K562 (cell line): ENCODE results near the gene KRT77. TPM values are rescaled to one million over a fixed set of nuclear protein-coding genes. Genes with fewer than 3 reads are reported as not detected.

Source experiments
- ATF7 ChIP-seq: fragments of 450-650 bp; IDR thresholded peaks from 2 replicates; pipeline ENCODE4 v1.7.1; 2014; ENCODE audit warnings: mild to moderate bottlenecking, moderate library complexity
- MCM7 ChIP-seq, 2 experiments: fragments of 450-650 bp; IDR thresholded peaks; 2 replicates each; pipeline ENCODE4 v1.6.1; 2016 to 2018
- ZNF316 ChIP-seq: fragments of 450-650 bp; IDR thresholded peaks from 2 replicates; pipeline ENCODE4 v1.6.1; 2016
- polyA plus RNA-seq, 8 experiments: library from polyadenylated mRNA; depleted of rRNA in 4 of 8; stranded (reverse) in 5 of 8; unstranded in 3 of 8; fragments of >200 nt; fragmentation: Nextera tagmentation in 2 of 8; fragmentation: Illumina TruSeq in 1 of 8; extraction: Ambion mirVana in 2 of 8; extraction: Trizol in 1 of 8; gene quantifications; 2 replicates each; pipeline versions ENCODE4 v1.2.1 to v1.2.3, GENCODE V29; 2011 to 2014; ENCODE audit warnings: inconsistent platforms in 1 of 8, missing spikeins in 1 of 8
- total RNA-seq, 7 experiments: library from RNA; depleted of rRNA in 6 of 7; stranded (reverse); fragments of >200 nt in 6 of 7; fragmentation: Illumina TruSeq in 2 of 7; extraction: Trizol in 2 of 7; gene quantifications; 2 replicates each; pipeline versions ENCODE4 v1.2.1 to v1.2.3, GENCODE V29; 2011 to 2021; ENCODE audit warnings: low replicate concordance in 1 of 7
- TF ChIP-seq, protein P1 (sequence below): fragments of 200-600 bp; sonication (generic); IDR thresholded peaks from one replicate; pipeline ENCODE4 v1.6.1; 2012; ENCODE audit warnings: mild to moderate bottlenecking, low read depth, low read length, inconsistent platforms
- TF ChIP-seq, protein P2 (sequence below): fragments of 450-650 bp; IDR thresholded peaks from 2 replicates; pipeline ENCODE4 v1.6.1; 2016; ENCODE audit warnings: borderline replicate concordance

Gene KRT77
- total and polyA plus RNA-seq, 9 of the 15 experiments (the other 6 are each of a cell fraction or from before 2014, with no cell fraction given), result not detected

DNA sequence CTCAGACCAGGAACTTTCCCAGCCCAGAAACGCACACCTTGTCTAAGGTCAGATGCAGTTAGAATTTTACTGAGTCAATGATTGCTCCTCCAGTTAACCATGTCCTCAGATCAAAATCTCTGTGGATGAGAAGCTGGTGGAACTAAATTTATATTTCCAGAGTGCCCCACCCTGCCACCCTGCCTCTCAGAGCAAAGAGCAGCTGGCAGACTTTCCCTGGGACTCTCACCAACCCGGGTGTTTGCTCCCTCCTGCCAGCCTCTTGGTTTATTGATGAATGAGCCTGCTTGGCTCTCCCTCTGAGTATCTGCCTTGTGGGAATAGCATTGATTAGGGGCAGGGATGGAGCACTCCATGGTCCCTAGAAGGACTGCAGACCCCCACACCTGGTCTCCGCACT, 17.3 kb downstream of the KRT77 start (continued):
- TF ChIP-seq, protein P1, sequence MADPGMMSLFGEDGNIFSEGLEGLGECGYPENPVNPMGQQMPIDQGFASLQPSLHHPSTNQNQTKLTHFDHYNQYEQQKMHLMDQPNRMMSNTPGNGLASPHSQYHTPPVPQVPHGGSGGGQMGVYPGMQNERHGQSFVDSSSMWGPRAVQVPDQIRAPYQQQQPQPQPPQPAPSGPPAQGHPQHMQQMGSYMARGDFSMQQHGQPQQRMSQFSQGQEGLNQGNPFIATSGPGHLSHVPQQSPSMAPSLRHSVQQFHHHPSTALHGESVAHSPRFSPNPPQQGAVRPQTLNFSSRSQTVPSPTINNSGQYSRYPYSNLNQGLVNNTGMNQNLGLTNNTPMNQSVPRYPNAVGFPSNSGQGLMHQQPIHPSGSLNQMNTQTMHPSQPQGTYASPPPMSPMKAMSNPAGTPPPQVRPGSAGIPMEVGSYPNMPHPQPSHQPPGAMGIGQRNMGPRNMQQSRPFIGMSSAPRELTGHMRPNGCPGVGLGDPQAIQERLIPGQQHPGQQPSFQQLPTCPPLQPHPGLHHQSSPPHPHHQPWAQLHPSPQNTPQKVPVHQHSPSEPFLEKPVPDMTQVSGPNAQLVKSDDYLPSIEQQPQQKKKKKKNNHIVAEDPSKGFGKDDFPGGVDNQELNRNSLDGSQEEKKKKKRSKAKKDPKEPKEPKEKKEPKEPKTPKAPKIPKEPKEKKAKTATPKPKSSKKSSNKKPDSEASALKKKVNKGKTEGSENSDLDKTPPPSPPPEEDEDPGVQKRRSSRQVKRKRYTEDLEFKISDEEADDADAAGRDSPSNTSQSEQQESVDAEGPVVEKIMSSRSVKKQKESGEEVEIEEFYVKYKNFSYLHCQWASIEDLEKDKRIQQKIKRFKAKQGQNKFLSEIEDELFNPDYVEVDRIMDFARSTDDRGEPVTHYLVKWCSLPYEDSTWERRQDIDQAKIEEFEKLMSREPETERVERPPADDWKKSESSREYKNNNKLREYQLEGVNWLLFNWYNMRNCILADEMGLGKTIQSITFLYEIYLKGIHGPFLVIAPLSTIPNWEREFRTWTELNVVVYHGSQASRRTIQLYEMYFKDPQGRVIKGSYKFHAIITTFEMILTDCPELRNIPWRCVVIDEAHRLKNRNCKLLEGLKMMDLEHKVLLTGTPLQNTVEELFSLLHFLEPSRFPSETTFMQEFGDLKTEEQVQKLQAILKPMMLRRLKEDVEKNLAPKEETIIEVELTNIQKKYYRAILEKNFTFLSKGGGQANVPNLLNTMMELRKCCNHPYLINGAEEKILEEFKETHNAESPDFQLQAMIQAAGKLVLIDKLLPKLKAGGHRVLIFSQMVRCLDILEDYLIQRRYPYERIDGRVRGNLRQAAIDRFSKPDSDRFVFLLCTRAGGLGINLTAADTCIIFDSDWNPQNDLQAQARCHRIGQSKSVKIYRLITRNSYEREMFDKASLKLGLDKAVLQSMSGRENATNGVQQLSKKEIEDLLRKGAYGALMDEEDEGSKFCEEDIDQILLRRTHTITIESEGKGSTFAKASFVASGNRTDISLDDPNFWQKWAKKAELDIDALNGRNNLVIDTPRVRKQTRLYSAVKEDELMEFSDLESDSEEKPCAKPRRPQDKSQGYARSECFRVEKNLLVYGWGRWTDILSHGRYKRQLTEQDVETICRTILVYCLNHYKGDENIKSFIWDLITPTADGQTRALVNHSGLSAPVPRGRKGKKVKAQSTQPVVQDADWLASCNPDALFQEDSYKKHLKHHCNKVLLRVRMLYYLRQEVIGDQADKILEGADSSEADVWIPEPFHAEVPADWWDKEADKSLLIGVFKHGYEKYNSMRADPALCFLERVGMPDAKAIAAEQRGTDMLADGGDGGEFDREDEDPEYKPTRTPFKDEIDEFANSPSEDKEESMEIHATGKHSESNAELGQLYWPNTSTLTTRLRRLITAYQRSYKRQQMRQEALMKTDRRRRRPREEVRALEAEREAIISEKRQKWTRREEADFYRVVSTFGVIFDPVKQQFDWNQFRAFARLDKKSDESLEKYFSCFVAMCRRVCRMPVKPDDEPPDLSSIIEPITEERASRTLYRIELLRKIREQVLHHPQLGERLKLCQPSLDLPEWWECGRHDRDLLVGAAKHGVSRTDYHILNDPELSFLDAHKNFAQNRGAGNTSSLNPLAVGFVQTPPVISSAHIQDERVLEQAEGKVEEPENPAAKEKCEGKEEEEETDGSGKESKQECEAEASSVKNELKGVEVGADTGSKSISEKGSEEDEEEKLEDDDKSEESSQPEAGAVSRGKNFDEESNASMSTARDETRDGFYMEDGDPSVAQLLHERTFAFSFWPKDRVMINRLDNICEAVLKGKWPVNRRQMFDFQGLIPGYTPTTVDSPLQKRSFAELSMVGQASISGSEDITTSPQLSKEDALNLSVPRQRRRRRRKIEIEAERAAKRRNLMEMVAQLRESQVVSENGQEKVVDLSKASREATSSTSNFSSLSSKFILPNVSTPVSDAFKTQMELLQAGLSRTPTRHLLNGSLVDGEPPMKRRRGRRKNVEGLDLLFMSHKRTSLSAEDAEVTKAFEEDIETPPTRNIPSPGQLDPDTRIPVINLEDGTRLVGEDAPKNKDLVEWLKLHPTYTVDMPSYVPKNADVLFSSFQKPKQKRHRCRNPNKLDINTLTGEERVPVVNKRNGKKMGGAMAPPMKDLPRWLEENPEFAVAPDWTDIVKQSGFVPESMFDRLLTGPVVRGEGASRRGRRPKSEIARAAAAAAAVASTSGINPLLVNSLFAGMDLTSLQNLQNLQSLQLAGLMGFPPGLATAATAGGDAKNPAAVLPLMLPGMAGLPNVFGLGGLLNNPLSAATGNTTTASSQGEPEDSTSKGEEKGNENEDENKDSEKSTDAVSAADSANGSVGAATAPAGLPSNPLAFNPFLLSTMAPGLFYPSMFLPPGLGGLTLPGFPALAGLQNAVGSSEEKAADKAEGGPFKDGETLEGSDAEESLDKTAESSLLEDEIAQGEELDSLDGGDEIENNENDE, result no peak
- TF ChIP-seq, protein P2, sequence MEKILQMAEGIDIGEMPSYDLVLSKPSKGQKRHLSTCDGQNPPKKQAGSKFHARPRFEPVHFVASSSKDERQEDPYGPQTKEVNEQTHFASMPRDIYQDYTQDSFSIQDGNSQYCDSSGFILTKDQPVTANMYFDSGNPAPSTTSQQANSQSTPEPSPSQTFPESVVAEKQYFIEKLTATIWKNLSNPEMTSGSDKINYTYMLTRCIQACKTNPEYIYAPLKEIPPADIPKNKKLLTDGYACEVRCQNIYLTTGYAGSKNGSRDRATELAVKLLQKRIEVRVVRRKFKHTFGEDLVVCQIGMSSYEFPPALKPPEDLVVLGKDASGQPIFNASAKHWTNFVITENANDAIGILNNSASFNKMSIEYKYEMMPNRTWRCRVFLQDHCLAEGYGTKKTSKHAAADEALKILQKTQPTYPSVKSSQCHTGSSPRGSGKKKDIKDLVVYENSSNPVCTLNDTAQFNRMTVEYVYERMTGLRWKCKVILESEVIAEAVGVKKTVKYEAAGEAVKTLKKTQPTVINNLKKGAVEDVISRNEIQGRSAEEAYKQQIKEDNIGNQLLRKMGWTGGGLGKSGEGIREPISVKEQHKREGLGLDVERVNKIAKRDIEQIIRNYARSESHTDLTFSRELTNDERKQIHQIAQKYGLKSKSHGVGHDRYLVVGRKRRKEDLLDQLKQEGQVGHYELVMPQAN, result no peak
- TF ChIP-seq MCM7 (IDR thresholded peaks at IDR 0.05), result no peak
- no peak for TF ChIP-seq ZNF316
- no peak for TF ChIP-seq ATF7
- TF ChIP-seq, all 486 proteins: peak for 0
